NCI-H446 treated with DMSO at 0.1 percent for 48 hours (cell line): ENCODE measurements around the gene CCDC40.
"Not testable (repeated sequence)": the region's sequence is repeated elsewhere in the genome, so short reads cannot be mapped to it uniquely, and the experiment has no call there.

Experiments used
- DNase-seq: peaks from one replicate; lab custom pipeline; 2025; lab: John Stamatoyannopoulos, UW

The CCDC40 gene

GRCh38 chr17:80082403-80083135 is 46.1 kb downstream of the CCDC40 start:
- DNase-seq = peak; percentile 69

GRCh38 chr17:80083136-80083661 is 46.8 kb downstream of the CCDC40 start:
- no peak for DNase-seq

GRCh38 chr17:80084773-80085172 is 48.3 kb downstream of the CCDC40 start:
- no peak for DNase-seq

GRCh38 chr17:80086081-80086480 is 49.6 kb downstream of the CCDC40 start:
- no peak for DNase-seq

- no peak for DNase-seq
Observed at GRCh38 chr17:80086616-80087015, 50.2 kb downstream of the CCDC40 start.

- no peak for DNase-seq
Observed at GRCh38 chr17:80087346-80088265, 51.2 kb downstream of the CCDC40 start.

- no peak for DNase-seq
Observed at GRCh38 chr17:80089762-80090161, 53.3 kb downstream of the CCDC40 start.

GRCh38 chr17:80090164-80090563 is 53.7 kb downstream of the CCDC40 start:
- not testable (repeated sequence) for DNase-seq

- DNase-seq = no peak
Observed at GRCh38 chr17:80091376-80091775, 54.9 kb downstream of the CCDC40 start.

GRCh38 chr17:80092959-80093358 is 56.5 kb downstream of the CCDC40 start:
- DNase-seq = no peak

- no peak for DNase-seq
Observed at GRCh38 chr17:80095038-80095843, 58.8 kb downstream of the CCDC40 start.

- no peak for DNase-seq
Observed at GRCh38 chr17:80095844-80096475, 59.5 kb downstream of the CCDC40 start.

GRCh38 chr17:80096561-80097021 is 60.1 kb downstream of the CCDC40 start:
- DNase-seq = no peak

- no peak for DNase-seq
Observed at GRCh38 chr17:80097127-80097621, 60.7 kb downstream of the CCDC40 start.

- DNase-seq = no peak
Observed at GRCh38 chr17:80097844-80098691, 61.6 kb downstream of the CCDC40 start.

GRCh38 chr17:80099291-80100034 is 63.0 kb downstream of the CCDC40 start:
- no peak for DNase-seq

- DNase-seq = no peak
Observed at GRCh38 chr17:80100035-80100323, 63.5 kb downstream of the CCDC40 start.

GRCh38 chr17:80101011-80101945 is 64.8 kb downstream of the CCDC40 start, which contains the start of gene GAA:
Gene GAA, plus strand, starts transcription at chr17:80101581. Its CDS starts 3,006 bp downstream, at chr17:80104587.
- peak; percentile 64 for DNase-seq
